ENCODE measurements around the gene CTSZ.
"Not testable (repeated sequence)": the region's sequence is repeated elsewhere in the genome, so short reads cannot be mapped to it uniquely, and the experiment has no call there.

CTSZ gene

DNA sequence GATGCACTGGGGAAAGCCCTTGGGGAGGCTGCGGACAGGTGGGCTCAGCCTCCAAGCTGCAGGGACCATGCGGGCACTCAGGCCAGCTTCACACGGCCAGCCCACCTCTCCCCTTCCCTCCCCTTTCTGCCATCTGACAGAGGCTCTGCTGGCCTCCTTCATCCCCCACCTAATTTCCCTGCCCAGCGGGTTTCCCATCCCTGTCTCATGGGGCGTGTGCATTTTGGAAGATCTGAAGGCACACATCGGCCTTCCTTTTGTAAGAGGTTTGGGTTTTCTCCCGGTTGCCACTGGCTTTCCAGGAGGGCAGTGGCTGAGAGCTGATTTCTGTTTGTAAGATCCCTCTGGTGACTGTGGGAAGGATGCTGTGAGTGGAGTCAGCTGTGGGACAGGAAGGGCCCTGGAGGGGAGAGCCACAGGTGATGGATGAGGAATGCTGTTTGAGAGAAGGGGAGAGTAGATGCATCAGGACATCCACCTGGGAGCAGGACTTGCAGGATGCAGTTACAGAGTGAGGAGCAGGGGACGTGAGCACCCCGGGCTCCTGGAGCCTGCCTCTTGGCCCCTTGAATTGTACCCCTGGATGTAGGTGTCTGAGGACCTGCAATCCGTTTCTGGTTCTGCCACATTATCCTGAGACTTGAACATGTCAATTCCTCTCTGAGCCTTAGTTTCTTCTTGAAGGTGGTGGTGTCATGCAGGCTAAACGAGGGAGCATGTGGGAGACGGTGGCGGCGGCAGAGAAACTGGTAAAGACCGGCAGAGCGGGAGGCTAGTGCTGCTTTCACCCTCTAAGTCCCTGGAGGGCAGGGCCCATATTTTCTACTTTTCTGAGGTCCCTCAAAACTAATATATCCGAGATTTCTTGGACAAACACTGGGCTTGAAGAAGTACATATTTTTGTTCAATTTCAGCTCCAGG lies 6.2 kb upstream of the CTSZ start:
- DNase-seq (ENCODE audit: low read depth in 2 of 2), result no peak

DNA sequence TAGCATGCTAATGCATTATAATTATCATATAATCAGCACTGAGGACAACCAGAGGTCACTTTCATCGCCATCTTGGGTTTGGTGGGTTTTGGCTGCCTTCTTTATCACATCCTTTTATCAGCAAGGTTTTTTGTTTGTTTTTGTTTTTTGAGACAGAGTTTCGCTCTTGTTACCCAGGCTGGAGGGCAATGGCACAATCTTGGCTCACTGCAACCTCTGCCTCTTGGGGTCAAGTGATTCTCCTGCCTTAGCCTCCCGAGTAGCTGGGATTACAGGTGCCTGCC lies 4.8 kb upstream of the CTSZ start:
- DNase-seq (ENCODE audit: low read depth in 2 of 2), result not testable (repeated sequence)

DNA sequence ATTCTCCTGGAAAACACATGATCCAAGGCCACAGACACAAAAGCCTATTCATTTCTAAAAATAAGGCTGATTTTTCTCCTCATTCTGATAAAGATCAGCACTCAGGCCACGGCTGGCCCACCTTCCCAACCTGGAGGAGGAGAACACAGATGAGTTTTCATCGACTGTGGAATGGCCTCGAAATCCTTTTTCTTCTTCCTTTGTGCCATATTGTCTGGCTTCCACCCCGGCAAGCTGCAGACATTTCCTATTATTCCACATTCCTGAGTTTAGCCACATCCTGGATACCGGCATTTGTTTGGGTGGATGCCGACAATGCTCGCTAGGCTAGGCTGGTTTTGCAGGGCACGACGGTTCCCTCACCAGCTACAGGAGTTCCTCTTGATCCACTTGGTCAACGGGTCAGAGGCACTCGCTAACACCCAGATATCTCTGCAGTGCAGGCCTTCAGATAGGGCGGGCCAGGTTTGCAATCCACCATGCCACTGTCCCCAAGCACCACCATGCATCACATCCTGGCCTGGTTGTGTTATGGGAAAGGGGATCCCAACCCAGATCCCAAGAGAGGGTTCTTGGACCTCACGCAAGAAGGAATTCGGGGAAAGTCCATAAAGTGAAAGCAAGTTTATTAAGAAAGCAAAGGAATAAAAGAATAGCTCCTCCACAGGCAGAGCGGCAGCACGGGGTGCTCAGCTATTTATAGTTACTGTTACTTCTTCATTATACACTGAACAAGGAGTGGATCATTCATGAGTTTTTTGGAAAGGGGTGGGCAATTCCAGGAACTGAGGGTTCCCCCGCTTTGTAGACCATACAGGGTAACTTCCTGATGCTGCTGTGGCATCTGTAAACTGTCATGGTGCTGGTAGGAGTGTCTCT lies 4.2 kb upstream of the CTSZ start:
- no peak for DNase-seq (ENCODE audit: low read depth in 2 of 2)

DNA sequence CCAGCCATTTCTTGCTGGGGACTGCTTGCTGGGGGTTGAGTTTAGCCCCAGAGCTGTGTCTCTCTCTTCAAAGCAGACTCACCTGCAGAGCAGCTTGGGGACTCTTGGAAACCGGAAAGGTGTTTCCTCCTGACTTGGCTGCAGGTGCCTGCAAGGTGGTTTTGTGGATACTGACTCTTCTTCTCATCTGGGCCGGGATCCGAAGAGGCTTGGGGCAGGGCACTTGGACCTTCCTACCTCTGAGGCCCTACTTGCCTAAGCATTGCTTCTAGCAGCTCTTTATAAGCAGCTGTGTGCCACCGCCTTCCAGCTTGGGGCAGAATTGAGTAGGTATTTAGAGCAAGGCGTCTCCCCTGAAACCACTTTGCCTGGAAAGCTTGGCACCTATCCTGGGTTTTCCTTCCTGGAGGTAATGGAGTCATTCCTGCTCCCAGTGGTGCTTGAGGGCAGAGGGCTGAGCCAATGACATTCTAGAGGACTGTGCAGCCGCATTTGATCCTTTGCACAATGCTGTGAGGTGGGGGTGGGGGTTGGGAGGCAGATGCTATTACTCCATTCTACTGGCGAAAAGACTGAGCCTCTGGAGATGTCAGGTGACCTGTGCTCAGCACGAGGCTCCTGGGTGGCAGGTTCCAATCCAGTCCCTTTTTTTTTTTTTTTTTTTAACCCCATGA lies 3.4 kb upstream of the CTSZ start:
- DNase-seq (ENCODE audit: low read depth in 2 of 2), result no peak

DNA sequence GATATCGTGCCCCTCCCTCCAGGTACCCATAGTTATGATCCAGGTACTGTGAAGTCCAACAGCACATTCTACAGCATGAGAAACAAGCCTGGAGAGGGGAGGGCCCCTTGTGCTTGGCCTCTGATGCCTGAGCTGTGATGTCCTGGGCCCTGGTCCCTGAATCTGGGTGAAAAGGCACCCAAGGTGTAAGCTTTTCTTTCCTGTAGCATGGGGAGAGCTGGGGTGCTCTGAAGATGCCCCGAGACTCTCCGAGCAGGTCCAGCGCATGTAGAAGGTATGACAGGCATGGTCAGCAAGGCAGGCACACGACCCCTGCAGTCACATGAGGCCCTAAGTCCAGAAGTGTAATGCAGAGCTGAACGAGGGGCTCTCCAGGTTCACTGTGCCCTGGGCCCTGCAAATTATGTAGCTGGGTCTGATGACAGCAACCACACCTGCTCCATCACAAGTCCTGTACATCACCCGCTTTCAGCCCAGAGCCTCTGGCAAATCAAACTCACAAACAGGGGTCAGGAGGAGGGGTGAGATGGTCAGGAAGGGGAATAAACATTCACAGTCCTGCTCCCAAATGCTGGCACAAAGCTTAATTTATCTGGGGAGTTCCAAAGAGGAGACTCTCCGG lies 1.8 kb upstream of the CTSZ start:
- no peak for DNase-seq (ENCODE audit: low read depth in 2 of 2)

DNA sequence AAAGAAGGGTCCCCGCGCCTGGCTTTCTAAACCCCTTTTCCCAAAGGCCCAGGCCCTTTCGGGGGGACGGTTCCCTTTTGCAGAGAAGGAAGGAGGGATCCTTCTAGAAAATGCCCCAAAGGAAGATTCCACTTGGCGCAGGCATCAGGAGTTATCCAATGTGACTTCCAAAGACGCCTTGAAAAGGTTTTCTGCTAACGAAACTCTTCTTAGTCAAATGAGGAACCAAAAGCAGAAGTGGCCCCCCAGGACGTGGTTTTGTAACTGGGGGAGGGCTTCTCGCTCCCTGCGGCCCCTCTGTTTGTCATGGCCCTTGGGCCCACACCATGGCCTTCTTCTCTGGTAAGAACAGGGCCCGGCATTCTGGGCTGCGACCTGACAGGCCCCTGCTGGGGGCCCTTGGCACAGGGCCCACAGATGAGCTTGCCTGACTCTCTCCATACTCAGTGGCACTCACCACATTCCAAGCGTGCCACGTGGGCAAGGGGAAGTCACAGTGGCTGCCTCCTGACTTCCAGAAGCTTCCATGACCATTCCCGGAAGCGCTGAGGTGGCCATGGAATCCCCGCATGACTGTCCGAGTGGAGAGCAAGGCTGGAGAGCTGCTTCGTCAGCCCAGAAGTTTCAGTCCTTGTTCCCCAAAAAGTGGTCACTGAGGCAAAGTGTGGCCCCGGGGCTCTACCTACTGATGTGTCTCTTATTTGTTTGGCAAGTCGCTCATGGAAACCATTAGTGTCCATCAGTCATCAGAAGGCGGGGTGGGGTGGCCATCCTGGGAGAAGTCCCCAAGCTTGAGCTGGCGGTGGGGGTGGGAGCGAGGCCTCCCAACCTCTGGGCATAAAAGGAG lies 834 bp upstream of the CTSZ start:
- DNase-seq (ENCODE audit: low read depth in 2 of 2), result no peak

DNA sequence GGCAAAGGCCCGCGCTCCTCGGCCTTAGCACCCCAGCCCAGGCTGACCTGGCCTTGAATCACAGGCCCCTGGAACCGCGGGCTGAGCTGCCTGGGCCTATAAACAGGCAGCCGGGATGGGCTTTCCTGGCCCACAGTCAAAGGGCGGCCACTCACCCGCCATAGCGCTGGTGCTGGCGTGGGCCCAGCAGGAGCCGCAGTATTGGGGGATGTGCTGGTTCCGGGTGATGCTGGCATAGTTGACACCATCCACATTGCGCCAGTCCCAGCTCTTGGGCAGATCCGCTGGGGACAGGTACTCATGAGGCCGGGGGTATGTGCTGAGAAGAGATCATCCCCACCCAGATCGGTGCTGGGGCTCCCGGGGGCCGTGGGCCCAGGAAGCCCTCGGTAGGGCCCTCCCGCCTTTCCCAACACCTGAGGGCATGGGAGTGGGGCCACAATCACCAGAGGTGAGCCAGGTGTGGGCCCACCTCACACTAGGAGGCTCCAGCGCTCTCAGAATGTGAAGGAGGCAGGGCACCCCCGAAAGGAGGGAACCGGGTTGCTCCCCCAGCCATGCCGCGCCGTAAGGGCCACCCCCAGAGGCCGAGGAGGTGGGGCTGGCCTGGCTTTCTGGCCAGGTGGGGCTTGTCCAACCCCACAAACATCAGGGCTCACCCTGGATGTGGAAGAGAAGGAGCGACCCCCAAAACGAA lies 739 bp downstream of the CTSZ start:
- no peak for DNase-seq (ENCODE audit: low read depth in 2 of 2)

DNA sequence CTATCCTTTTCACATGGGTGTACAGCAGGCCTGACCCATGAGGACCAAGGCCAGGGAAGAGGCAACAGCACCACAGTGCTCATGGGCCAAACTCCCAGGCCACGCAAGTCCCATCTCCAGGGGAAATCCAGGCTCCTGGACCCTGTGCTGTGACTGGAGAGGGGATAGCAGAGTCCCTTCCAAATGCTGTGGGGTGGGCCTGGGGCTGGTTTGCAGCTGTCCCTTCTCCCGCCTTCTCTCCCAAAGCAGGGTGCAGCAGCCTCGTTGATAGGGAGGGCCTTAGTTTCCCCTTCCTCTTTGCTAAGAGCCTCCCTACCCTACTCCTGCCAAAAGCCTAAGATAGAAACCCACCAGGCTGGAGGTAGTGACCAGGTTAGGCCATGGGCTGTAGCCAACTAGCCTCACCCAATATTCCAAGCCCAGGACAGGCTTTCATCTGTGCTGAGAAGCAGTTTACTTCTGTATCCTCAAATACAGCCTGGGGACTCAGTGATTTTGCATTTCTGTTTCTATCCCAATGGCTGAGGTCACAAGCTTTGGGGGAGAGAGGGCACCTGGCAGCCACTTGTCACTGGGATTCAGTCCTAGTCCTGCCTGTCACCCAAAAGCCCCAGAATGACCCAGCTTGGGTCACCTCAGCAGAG lies 1.4 kb downstream of the CTSZ start:
- DNase-seq (ENCODE audit: low read depth in 2 of 2), result no peak

DNA sequence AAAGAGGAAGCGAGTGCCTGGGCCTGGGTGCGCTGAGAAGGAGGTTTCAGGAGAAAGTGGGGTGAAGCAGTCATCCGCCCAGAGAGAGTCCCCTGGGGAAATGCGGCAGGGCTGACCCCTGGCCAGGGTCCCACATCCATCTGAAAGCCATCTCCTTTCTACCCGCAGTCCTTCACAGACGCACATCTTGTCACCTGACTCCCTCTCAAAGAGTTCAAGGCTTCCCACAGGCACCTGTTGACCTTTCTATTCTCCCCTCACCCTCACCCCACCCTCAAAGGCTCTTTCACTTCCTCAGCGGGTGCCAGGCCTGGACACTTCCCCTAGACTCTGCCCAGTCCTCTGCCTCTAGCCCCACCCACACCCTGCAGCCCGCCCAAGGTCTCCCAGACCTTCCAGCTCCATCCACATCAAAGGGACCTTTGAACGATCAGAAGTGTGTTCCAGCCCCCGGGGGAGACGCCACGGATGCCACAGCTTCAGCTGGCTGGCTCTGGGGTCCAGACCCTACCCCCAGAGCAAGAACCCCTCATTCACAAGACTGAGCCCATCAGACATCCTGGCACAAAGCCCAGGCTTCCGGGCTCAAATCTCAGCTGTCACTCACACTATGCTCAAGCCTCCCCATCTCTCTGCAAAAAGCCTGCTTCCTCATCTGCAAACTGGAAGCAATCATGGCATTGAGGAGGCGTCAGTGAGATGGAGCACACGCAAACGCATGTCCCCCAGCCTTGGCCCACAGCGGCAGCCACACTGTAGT lies 2.1 kb downstream of the CTSZ start:
- no peak for DNase-seq (ENCODE audit: low read depth in 2 of 2)

DNA sequence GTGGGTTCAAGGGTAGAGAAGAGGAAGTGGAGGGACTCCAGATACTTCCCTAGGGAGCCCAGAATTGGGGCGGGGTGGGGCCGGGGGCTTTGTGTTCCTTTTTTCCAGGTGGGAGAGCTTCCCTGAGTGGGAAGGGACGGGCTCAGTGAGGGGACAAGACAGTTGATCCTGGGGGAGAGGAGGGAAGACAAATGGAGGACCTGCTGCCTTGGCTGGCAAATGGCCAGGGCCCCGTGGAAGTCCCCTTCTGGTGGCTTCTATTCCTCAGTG lies 2.6 kb downstream of the CTSZ start:
- peak in 1 of 2 donors; percentile 51 for DNase-seq (ENCODE audit: low read depth in 2 of 2)

DNA sequence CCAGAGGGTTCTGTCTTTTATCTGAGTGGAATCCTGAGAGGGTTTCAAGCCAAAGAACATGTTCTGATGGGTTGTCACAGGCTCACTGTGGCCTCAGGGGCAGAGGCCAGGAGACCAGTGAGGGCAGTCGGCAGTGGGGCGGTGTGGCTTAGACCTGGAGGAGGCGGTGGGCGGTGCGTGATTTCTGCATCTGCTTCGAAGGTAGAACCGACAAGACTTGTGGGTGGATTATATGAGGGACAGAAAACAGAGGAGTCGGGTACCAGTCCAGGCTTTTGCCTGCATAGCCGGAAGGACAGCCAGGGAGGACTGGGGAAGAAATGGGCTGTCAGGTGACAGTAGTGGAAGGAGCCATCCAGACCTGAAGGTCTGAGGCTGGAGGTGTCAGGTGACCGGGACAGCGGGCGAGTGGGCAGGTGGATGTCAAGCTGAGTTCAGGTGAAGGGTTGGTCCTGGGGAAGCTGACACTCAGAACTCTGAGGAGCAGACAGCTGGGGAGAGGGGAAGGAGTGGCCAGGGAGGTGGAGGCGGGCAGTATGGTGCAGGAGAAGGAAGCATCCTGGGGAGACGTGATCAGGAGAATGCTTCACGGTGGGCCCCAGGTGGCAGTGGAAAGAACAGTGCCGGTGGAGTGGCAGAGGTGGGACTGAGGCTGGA lies 3.1 kb downstream of the CTSZ start:
- DNase-seq (ENCODE audit: low read depth in 2 of 2), result no peak

DNA sequence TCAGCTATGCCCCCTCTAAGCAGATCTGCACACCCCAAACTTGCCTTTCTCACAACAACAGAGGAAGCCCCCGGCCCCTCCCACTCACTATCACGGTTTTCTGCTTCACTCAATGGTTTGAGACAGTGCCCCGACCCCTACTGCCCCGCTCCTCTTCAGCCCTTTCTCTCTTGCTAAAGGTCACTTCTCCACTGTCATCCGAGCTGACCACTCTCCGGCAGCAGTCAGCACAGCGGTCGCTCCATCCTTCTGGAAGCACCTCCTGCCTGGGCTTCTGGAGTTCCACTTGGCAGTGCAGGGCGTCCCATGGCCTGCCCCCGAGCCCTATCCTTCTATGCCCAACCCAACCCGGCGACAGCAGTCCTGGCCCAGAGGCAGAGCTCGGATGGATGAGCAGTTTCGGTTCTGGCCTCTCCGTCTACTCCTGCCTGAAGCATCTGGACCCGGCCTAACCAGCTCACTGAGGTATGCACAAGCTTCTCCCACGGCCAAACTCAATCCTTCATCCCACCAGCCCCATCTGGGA lies 4.1 kb downstream of the CTSZ start:
- no peak for DNase-seq (ENCODE audit: low read depth in 2 of 2)

DNA sequence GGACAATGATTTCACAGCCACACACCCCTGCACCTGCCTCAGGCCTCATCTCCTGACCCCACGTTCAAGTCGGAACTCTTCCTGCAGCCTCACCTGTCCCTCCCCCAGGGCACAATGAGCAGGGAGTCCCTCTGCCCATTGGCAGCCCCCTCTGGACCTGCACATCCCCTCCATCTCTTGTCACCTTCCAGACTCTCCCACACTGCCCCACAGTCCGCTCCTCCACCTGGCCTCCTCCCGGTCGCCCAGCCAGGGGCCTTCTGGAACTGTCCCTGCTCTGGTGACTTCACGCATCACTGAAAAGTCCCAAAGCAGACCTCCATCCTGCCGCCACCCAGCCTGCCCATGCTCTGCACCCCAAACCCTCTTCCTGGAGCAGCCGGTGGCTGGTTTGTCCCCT lies 4.7 kb downstream of the CTSZ start:
- no peak for DNase-seq (ENCODE audit: low read depth in 2 of 2)

DNA sequence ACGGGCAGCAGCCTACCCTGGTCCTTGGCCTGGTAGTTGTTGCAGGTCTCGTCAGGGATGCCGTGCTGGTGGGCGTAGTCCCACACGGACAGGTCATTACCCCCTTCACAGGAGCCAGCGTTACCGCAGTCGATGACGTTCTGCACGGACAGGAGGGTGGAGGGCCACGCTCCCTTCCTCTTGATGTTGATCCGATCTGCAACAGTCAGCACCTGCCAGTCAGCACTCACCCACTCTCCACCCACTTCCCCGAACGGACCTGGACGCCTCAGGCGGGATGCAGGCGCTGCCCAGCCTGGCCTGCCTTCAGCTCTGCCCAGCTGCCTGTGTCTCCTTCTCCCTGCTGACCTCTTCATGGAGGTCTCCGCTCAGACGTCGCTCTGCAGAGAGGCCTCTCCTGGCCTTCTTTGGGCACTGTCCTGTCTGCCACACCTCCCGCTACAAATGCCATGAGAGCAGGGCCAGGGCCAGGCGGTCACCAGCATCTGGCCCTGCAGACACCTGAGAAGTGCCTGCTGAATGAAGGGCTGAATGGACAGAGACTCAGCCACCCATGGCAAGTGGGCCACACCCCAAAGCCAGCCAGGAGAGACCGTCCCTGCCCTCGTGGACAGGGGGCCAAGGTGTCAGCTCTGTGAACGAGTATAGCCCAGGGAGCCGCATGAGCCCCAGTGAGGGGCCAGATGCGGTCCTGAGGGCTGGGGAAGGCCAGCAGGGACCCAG lies 5.4 kb downstream of the CTSZ start:
- no peak for DNase-seq (ENCODE audit: low read depth in 2 of 2)

DNA sequence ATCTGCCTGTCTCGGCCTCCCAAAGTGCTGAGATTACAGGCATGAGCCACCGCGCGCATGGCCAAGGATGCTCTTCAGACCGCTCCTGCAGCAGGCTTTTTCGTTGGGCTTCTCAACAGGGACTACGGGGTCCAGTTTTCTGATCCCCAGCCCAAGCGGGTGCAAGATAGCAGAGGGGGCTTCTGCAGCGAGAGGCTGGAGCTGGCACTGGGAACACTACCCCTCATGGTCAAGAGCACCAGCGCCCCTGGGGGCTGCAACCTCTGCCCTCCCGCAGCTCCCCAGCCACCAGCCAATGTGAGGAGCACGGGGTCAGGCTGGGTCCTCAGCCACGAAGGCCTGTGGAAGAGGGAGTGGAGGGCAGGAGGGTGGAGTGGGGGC lies 6.0 kb downstream of the CTSZ start:
- no peak for DNase-seq (ENCODE audit: low read depth in 2 of 2)

DNA sequence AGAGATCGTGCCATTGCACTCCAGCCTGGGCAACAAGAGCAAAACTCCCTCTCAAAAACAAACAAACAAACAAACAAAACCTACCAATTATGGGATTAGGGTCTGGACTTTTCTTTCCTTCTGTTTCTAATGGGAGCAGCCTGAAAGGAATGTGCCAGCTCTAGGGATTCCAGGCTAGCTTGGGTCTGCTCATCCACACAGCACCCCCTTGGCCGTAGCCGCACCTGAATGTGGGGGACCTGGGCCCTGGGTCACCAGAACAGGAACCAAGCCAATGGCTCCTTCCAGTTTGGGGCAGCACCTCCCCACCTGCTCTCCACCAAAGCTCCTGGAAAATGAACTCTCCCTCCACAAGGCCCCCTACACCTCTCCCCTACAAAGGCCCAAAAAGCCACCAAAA lies 6.7 kb downstream of the CTSZ start:
- no peak for DNase-seq (ENCODE audit: low read depth in 2 of 2)

DNA sequence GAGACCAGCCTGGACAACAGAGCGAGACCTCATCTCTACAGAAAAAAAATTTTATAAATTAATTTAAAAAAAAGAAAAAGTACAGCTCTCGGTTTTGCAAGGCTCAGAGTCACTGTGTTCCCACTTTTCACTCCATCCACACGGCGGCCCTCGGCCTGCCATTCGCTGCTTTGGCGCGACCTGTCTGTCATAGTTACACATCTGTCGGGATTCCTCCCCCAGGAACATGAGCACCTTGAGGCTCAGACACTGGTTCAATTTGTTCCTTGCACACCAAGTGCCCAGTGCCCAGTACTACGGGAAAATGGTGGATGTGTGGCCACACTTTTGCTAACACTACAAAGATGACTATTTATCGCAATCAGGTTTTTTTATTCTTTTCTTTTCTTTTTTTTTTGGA lies 8.4 kb downstream of the CTSZ start:
- DNase-seq (ENCODE audit: low read depth in 2 of 2), result no peak

DNA sequence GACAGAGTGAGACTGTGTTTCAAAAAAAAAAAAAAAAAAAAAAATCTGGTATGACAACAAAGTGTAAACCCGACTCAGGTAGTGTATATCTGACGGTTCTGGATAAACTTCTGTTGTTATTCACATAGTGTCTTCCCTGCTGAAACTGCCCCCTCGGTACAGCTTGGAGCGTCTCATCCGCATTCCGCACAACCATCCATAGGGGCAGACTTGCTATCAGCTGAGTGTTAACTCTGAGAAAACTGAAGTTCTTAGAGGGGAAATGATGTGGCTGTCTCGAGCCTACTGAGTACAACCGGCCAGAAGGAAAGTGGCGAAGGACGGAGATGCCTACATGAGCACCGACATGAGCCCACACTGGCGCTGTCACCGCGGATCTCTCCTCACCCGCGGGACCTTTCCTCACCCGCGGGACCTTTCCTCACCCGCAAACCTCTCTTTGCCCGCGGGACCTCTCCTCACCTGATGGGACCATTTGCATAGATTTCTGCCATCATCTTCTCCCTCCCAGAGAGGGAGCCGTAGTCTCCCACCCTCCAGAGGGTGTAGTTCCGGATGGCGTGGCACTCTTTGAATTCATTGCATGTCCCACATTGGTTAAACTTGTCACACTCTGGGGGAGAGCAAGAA lies 9.8 kb downstream of the CTSZ start:
- DNase-seq (ENCODE audit: low read depth in 2 of 2), result no peak
